Body of pancreas (tissue), 4 donors: Measurements from ENCODE around the gene TFDP2.

Source experiments
- POLR2A ChIP-seq, 3 donors: fragments of 450-650 bp; IDR thresholded peaks; one replicate each; pipeline ENCODE4 v1.6.1; 2016; ENCODE audit warnings: antibody characterized with exemption in 3 of 3, mild to moderate bottlenecking in 2 of 3
- TF ChIP-seq, protein P1 (sequence below), 7 experiments: fragments of 450-650 bp in 4 of 7; fragments of 200-600 bp in 3 of 7; sonication (generic) in 3 of 7; IDR thresholded peaks; one replicate each; pipeline ENCODE4 v1.5.1; 2016 to 2019; ENCODE audit warnings: antibody characterized with exemption in 7 of 7

DNA sequence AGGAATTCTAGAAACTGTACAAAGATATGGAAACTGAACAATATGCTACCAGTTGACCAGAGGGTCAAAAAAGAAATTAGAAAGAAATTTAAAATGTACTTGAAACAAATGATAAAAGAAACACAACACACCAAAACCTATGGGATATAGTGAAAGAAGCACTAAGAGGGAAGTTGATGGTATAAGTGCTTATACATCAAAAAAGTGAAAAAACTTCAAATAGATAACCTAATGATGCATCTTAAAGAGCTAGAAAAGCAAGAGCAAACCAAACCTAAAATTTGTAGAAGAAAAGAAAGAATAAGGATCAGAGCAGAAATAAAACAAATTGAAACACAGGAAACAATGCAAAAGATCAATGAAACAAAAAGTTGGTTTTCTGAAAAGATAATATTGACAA lies 68.2 kb downstream of the TFDP2 start:
- TF ChIP-seq, protein P1, sequence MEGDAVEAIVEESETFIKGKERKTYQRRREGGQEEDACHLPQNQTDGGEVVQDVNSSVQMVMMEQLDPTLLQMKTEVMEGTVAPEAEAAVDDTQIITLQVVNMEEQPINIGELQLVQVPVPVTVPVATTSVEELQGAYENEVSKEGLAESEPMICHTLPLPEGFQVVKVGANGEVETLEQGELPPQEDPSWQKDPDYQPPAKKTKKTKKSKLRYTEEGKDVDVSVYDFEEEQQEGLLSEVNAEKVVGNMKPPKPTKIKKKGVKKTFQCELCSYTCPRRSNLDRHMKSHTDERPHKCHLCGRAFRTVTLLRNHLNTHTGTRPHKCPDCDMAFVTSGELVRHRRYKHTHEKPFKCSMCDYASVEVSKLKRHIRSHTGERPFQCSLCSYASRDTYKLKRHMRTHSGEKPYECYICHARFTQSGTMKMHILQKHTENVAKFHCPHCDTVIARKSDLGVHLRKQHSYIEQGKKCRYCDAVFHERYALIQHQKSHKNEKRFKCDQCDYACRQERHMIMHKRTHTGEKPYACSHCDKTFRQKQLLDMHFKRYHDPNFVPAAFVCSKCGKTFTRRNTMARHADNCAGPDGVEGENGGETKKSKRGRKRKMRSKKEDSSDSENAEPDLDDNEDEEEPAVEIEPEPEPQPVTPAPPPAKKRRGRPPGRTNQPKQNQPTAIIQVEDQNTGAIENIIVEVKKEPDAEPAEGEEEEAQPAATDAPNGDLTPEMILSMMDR (IDR thresholded peaks at IDR 0.05), result no peak
- no peak for TF ChIP-seq POLR2A (IDR thresholded peaks at IDR 0.05)
